GM19438 (cell line): ENCODE measurements around the gene TTC39A.

Experiments used
- ATAC-seq: cut with Tn5 transposase; IDR thresholded peaks from one replicate; pipeline ENCODE4 v1.9.1; 2021; ENCODE audit warnings: low read depth; ENCODE audit not compliant: unreplicated experiment

The TTC39A gene

DNA sequence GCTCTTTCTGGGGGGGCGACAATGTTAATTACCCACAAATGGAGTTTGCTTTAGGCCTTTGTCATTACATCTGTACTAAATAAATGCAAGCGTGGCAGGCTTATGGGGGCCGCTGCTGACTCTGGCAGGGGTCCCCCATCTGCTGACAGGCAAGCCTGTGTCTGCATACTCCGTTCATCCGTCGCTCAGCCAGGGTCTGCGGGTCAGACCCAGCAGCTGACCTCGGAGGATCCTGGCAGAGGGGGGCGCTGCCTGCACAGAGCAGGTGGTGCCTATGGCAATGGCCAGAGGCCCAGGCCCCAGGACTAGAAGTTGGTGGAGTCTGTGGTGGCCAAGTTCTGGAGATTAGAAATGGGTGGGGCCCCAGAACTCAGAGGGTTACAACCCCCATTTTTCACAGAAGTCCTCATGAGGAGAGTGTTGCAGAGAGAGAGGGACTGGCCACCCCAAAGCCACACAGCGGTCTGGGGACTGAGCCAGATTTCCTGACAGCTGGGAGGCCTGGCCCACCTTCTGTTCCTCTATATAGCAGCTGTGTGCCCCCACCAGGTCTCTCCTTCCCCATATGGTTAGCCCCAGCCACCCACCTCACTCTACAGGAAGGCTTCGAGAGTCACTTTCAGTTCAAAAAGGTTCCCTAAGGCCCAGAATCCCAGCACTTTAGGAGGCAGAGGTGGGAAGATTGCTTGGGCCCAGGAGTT is 31.0 kb downstream of the TTC39A start:
- no peak for ATAC-seq

DNA sequence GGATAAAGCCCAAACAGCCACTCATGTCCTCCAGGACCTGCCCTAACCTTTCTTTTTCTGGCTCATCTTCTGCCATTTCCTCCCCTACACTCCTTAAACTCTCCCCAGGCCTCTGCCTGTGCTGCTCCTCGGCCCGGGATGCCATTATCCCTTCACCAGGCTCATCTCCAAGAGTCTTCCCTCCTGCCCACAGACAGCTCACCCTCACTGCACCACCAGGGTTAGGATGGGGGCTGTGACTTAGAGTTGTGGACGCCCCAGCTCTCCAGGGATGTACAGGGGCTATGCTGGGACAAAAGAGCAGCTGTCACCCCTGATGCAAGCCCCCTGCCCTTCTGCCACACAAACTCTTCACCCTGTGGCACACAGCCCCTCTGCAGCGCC is 32.0 kb downstream of the TTC39A start:
- ATAC-seq: no peak

DNA sequence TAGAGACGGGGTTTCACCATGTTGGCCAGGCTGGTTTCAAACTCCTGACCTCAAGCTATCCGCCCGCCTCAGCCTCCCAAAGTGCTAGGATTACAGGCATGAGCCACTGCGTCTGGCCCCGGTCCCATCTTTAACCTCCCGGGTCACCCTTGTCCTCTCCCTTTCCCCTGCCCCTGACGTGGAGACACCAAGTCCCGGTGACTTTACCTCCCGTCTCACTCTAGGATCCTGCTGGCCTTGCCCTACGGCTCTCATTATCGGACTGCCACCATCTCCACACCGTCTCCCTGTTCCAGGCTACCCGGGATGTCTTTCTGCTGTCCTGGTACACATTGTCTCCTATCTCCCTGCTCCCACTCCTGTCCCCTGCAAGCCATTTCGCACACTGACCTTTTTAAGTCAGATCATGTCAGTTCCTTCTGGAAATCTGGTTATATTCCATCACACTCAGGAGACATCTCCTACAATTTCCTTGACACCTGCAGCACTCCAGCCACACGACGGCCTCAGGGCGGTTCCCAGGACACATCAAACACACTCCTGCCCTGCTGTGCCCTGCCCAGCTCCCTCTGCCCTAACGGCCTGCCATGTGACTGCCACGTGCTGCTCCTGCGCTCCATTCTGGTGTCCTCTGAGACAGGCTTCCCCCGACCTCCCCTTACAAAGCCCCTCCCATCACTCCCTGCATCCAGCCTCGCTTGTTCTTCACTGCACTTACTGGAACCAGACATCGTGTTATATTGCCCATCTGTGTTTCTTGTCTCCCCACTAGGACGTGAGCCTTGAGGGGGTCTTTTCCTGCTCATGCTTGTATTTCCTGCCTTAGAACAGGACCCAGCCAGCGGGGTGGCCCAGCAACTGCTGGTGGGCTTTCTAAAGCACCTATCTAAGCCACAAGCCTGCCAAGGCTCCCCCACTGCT is 32.7 kb downstream of the TTC39A start:
- no peak for ATAC-seq

DNA sequence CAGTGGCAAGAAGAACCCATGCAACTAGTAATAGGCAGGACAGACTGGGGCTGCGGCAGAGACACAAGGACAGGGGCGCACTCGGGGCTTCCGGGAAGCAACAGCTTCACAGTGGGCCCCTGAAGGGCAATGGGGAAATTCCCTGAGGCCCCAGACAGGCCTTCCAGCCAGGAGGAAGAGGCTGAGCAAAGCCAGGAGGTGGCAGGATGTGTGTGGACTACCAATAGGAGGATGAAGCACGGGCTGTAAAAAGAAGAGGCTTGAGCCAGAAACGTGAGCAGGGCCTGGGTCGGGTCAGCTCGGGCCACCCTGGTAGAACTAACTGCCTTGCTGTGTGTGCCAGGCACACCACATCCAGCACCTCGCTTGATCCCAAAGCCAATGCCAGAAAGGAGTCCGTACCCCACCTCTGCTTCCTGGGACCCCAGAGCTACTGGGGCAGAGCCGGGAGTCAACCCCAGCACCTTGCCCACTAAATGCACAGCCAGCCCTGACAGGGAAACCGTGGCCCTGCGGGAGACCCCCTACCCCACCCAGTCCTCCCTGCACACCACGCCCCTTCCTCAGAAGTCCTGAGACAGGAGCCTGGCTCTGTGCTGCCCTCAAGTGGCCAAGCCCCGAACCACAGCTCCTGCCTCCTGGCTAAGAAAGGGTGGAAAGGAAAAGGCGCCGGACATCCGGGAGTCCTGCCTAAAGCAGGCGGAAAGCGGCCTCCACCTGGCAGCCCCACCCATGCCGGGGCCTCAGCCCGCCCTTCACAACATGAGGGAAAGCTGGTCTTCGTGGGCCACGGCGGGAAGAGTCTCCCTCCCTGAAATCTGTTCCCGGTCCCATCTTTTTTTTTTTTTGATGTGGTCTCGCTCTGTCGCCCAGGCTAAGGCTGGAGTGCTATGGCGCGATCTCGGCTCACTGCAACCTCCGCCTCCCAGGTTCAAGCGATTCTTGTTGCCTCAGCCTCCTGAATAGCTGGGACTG is 33.7 kb downstream of the TTC39A start:
- ATAC-seq: peak; percentile 61

DNA sequence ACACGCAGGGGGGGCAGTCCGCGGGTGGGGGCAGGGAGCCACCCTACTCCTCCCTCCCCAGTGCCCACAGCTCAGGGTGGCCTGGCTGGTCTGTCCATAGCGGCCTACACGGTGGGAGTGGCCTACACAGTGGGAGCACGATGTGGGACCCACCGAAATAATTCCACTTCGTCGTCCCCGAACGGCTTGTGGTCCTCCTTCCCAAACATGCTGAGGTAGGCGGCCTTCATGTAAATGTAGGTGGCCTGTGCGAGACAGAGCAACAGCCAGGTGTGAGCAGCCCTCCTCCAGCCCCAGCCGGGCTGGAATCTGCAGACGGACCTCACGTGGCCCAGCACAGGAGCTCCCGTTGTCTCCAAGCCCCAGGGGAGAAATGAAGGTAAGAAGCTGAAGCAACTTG is 34.4 kb downstream of the TTC39A start:
- no peak for ATAC-seq

DNA sequence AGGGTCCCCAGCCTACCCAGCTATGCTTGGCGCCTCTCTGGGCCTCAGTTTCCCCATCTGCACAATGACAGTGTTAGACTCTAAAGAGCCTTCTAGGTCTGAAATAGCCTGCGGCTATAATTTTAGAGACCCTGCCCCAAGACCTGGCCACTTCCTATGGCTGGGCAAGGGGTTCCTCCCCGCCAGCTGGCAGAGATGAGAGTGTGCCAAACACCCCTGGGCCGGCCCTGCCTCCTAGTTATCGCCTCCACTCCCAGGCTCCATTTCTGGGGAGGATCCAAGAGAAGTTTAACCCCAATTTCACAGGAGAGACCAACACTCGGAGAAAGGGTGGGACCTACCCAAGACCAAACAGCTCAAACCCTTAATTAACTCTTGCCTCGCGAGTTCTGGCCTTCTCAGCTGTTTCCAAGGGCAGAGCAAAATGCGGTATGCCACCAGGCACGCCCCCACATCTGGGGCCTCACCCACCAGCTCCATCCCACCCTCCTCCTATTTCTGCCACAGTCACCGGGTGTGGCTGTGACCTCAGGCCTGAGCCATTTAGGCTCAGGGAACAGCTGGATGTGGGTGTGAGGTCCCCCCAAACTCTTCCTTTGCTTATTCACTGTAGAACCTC is 35.7 kb downstream of the TTC39A start:
- no peak for ATAC-seq

DNA sequence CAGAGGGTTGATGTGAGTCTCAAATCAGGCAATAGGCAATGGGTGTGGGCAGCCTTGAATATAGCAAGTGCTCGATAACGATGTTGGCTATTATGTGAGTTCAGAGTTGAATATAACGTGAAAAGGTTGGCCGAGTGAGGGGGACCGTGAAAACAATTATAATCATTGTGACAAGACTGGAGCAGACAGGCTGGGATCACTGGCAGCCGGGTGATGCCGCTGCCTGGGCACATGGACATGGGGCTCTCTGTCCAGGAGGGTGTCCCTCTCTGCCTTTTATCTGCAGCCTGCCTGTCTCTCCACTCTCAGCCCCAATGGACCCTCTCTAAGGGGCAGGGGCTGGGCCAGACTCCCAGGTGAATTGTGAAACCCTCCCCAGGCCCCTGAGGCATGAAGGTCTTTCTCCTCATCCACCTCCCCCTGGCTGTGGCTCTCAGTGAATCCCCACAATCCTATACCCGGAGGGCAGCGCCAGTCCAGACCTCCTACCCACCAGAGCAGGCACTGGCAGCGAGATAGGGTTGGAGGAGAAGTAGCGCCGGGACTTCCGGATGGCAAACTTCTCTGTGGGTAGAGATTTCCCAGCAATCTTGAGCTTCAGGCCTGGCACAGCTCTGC is 36.4 kb downstream of the TTC39A start:
- no peak for ATAC-seq

DNA sequence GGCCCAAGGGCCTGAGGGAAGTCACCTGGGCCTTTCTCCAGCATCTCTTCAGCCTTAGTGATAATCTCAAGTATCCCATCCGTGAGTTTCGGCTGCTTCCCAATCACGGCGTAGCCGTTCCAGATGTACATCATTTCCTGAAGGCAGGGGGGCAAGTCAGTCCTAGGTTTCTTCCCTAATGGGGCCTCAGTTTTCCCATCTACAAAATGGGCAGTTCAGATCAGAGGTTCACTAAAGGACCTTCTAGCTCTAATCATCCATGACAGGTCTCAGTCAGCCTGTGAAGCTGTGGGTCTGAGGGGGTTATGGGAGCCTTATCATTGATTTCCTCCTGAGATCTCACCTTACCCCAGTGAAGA is 39.9 kb downstream of the TTC39A start:
- ATAC-seq: no peak

DNA sequence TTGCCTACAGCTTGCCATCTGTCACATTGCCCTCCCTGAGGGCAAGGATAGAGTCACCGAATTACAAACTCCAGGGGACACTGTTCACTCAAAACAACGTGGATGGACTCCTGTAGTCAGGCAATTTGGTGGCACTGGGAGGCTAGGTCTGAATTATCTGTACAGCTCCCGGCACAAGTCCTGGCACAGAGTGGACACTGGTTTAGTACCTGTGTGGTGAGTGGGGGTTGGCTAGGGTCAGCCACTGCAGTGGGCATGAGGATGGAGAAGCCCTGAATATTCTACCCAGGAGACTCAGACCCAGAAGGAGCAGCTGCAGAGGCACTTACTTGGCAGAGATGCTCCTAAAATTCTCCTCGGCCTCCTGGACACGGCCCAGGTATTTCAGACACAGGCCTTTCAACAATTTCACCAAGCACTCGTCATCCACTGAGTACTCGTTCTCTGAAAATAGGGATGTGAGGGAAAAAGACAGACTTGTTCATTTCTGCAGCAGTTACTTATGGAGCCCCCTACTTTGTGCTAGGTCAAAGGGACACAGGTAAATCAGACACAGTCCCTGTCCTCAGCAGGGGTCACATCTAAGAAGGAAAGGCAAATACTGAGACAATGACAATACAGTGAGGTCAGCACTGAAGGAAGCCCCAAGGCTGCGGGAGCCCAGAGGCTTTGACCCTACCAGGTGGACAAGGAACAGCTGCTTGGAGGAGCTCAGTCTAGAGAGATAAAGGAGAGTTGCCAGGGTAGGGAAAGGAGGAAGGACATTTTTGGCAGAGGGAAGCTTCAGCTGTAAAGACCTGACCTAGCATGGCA is 40.5 kb downstream of the TTC39A start:
- ATAC-seq: no peak

DNA sequence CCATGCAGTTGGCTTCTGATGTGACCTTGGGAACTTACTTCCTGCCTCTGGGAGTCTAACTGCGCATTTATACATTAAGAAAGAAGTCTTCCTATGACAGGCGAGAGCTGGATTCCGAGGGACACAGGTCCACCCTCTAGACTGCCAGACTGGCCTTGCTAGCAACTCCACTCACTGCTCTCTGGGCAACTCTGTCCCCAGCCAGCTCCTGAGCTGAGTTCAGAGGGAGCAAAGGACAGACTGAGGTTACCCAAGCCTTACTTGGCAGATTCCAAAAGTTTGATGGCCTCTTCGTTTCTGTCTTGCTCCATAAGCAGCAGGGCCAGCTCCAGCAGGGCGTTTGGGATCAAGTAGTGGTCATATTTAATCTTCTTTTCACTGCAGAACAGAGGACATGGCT is 41.8 kb downstream of the TTC39A start:
- no peak for ATAC-seq

DNA sequence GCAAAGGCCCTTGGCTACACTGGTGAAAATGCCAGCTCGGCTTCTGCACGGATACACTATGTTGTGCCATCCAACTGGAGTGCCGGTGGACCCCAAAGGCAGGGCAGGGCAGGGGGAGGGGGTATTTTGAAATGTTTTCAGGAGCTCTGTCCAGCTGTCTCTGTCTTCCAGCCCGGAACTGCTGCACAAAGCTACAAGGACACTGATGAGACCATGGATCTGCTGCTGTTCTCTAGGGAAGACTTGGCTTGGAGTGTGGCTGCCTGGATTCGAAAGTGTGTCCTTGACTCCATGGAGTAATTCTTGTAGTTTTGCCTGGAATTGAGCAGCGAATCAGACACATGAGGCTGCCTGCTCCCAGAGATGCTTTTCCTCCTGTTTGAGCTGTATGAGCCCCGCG is 42.4 kb downstream of the TTC39A start:
- no peak for ATAC-seq

DNA sequence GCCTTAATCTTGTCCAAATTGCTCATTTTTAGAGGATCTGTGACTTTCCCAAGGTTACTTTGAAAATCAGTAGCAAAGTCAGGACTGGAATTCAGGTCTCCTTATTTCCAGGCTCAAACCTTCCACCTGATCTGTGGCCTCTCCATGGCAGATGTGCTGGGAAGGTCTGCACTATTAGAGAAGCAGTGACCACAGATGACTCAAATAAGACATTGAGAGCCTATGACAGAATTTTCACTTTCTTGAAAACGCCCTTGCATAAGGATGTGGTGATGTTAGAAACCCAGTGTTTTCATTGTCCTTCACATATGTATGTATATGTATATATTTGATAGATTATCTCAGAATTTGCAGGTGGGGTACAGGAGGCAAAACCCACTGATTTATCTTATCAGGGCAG is 45.3 kb downstream of the TTC39A start:
- peak; percentile 94 for ATAC-seq

DNA sequence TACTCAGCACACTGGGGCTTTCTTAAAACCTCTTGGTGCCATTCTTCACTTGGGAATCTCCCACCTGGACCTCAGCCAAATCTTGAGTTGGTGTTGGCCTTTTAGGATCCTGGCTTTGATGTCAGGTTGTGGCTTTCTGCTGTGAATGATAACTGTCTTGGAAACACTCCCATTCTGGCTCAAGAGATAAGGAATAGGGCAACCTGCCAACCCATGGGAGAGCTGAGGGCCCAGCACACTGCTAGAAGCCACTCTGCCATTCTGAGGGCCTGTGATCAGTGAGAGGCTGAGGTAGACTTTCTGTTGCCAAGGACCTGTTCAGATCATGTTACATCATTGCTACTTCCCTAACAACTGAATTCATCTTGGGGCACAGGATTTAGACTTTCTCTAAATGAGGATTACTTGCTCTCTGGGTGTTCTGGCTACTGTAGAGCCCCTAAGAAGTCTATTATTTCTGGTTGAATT is 45.8 kb downstream of the TTC39A start:
- ATAC-seq: peak; percentile 55

DNA sequence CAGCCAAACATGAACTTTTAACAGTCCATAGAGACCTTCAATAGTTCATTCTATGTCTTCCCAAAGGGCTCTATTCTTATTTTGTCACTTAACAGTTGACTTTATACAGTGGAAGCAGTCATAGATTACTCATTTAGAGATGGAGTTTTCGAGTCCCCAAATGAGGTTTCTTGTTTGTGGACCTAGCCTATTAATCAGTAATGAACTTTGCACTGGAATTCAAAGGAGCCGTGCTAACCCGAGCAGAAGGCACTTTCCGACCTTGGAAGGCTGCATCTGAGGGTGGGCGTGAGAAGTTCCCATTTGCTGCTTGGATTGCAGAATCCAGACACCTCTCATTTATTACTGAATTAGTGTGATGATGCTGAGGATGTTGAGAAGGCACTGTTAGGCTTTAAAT is 46.4 kb downstream of the TTC39A start:
- ATAC-seq: no peak

DNA sequence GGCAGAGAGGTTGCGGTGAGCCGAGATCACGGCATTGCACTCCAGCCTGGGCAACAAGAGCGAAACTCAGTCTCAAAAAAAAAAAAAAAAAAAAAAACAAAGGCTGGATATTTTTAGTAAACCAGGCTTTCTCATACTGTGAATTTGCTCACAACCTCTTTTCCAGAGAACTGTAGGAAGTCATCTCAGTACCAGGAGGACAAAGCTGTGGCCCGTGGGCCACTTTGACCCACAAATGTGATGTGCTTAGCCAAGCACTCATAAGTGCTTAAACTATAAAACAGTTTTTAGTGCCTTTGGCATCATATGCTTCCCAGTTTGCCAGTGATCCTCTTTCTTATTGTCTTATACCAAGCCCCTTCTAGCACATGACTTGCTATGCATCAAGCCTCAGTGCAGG is 47.8 kb downstream of the TTC39A start:
- ATAC-seq: no peak

DNA sequence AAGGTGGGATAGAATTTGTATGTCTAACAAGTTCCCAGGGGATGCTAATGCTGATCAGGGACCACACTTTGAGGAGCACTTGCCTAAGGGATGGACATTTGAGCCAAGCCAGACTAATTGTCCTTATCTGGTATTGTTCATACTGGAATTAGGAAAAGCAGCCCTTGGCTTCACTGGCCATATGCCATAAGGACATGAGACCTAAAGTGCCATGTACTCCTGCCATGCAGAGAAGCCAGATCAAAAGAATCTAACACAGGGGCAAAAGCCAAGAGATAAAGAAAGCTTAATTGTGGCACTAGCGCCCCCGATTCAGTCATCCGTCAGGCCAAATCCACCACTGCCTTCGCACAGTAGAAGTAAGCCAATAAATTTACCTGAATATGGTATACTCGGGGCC is 48.6 kb downstream of the TTC39A start:
- no peak for ATAC-seq

DNA sequence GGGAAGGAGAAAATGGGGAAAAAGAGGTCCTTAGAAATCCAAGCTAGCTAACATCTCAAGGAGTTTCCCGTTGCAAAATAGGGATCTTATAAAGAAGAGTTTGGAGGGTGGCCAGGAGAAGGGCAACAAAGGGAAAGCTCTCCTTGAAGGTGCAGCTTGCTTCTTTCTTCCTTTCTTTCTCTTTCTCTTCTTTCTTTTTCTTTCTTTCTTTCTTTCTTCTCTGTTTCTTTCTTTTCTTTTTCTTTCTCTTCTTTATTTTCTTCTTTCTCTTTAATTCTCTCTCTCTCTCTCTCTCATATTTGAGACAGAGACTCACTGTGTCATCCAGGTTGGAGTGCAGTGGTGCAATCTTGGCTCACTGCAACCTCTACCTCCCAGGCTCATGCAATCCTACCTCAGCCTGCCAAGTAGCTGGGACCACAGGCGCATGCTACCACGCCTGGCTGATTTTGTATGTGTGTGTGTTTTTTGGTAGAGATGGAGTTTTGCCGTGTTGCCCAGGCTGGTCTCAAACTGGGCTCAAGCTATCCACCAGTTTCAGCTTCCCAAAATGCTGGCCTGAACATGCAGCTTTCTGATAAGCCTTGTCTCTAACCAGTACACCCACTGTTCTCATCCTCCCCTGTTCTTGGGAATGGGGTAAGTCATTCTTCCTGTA is 49.9 kb downstream of the TTC39A start:
- ATAC-seq: no peak

DNA sequence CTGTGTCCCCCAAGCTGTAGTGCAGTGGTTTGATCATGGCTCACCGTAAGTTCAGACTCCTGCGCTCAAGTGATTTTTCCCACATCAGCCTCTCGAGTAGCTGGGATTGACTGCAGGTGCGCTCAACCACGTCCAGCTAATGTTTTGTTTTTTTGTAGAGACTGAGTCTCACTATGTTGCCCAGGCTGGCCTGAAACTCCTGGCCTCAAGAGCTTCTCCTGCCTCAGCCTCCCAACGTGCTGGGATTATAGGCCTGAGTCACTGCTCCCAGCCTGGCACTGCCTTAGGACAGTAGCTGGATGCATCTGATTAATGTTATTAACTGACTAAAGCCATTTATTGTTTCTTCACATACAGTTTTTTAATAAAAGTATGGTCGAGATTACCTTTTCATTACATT is 54.1 kb downstream of the TTC39A start:
- no peak for ATAC-seq

DNA sequence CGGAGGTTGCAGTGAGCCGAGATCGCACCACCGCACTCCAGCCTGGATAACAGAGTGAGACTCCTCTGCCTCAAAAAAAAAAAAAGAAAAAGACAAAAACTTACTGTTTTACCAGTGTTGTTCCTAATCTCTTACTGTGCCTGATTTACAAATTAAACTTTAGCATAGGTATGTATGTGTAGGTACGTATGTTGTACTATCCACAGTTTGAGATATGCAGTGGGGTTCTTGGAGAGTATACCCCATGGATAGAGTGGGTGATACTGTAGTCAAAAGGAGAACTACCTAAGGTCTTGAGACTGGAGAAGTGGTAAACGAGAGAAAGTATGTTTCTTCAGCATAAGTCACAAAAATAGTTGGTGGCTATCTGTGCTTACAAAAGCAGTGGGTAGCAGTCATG is 55.7 kb downstream of the TTC39A start:
- ATAC-seq: no peak
